Measurements from ENCODE around the gene MLXIP. TPM values are rescaled to one million over a fixed set of nuclear protein-coding genes. Genes with fewer than 3 reads are reported as not detected.

Gene MLXIP
- total and polyA plus RNA-seq, 8 donors, result 48.1 to 98.7 (median 77.9) TPM

DNA sequence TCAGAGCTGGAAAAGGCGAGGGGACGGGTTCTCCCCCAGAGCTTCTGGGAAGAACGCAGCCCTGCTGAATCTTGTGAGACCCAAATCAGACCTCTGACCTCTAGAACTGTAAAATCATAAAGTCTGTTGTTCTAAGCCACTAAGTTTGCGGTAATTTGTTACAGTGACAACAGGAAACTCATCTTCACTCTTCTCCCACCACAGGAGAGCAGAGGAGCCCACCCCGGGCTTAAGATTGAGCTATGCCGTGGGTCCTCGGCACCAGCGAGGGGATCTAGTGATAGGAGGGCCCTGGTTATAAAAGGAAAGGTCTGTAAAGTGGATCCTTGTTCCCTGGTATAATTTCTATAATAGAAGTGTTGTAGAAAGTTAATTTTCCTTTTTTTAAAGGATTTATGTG is 7.6 kb downstream of the MLXIP start:
- no peaks in the 10 kb centered on the region for H3K27me3 ChIP-seq
- H3K4me3 ChIP-seq, result no peak overlapping the region
- H3K4me1 ChIP-seq, result peaks cover 28 to 82% of the 10 kb centered on the region in 2 donors
- H3K9me3 ChIP-seq, result no peaks in the 10 kb centered on the region
- intact Hi-C loops (cut with DNase I), result no loop called here
- no peak for DNase-seq
- TF ChIP-seq CTCF (IDR thresholded peaks at IDR 0.05), result no peak
- no peak overlapping the region for H3K27ac ChIP-seq
- no peak for ATAC-seq
- H3K36me3 ChIP-seq, result peaks cover 0 to 41% of the 10 kb centered on the region in 2 donors

DNA sequence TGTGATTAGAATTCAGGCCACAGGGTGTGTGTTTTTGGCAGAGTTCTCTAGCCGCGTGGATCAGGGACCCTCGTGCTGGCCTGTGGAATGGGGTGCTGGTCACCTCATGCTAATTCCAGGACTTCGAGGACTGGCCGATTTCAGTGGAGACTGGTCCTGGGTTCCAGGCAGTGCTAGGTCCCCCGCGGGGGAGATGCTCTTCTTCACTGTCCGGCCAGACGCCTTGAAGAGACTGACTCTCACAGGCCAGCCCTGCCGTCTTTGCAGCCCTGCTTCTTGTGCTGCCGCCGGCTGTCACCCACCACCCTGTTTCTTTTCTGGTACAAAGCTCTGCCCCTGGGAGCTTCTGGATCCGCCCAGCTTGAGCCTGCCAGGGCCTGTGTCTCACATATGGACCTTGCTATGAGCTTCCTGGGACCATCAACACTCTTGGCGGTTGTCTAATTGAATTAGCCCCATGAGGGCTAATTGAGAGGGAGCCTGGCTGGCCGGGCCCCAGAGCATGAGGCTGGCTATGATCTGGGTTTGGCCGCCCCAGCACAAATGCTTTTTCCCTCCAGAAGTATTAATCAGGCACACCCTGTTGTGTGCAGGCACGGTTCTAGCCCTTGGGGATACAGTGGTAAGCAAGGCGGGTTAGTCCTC is 8.2 kb downstream of the MLXIP start:
- ATAC-seq, result no peak

DNA sequence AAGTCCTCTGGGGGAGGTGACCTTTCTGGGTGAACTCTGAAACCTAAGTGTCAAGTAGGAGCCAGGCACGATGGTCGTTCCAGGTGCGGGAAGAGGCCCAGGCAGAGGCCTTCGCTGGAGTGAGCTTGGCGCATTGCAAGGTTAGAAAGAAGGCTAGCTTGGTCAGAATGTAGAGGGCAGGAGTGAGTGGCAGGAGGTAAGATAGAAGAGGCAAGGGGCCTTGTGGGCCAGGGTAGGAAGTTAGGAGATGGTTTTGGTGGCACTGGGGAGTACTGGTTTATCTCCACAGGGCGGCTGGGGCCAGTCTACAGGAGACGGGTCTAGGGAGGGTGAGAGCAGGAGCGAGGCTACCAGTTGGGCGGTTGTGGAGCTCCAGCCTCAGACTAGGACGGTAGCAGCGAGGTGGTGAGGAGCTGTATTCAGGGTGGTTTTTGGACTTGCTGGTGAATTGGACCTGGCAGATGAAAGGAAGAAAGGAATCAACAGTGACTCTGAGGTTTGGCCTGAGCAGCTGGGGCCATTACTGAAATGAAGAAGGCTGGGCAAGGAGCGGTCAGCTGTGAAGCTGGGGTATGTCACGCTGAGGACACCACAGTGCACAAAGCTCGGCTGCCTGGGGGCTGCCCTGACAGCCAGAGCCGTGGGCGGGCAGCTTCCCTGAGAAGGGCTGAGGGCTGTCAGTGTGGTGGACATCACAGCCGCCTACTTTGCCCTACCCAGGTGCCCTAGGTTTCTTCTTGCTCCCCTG is 9.0 kb downstream of the MLXIP start:
- Histone ChIP-seq H3K27ac (no peak overlapping the region), H3K9me3 (no peaks in the 10 kb centered on the region), H3K4me3 (no peak overlapping the region), H3K4me1 (peaks cover 13 to 82% of the 10 kb centered on the region in 2 donors), H3K27me3 (no peaks in the 10 kb centered on the region), H3K36me3 (peaks cover 0 to 41% of the 10 kb centered on the region in 2 donors)
- DNase-seq, result no peak
- intact Hi-C loops (cut with DNase I), result no loop called here
- ATAC-seq, result no peak
- TF ChIP-seq CTCF (IDR thresholded peaks at IDR 0.05), result no peak

More for the DNA sequence above, 8.2 kb downstream of the MLXIP start:
- H3K27me3 ChIP-seq, result no peaks in the 10 kb centered on the region
- no peak overlapping the region for H3K4me3 ChIP-seq
- H3K27ac ChIP-seq, result no peak overlapping the region
- no peak for TF ChIP-seq CTCF (IDR thresholded peaks at IDR 0.05)
- intact Hi-C loops (cut with DNase I), result no loop called here
- peak in 1 of 4 donors; percentile 47 for DNase-seq
- H3K4me1 ChIP-seq, result peaks cover 22 to 82% of the 10 kb centered on the region in 2 donors
- no peaks in the 10 kb centered on the region for H3K9me3 ChIP-seq
- H3K36me3 ChIP-seq, result peaks cover 0 to 41% of the 10 kb centered on the region in 2 donors

- Histone ChIP-seq H3K4me3 (no peak overlapping the region), H3K4me1 (peaks cover 11 to 76% of the 10 kb centered on the region in 2 donors), H3K36me3 (peaks cover 0 to 41% of the 10 kb centered on the region in 2 donors), H3K9me3 (no peaks in the 10 kb centered on the region), H3K27me3 (no peaks in the 10 kb centered on the region), H3K27ac (peak overlapping the region in 1 of 2 donors; percentile 41)
- intact Hi-C loops (cut with DNase I), result no loop called here
- TF ChIP-seq CTCF (IDR thresholded peaks at IDR 0.05), result no peak
- DNase-seq (no peak), ATAC-seq (no peak)
Measured at GRCh38 chr12:122088179-122088810, 9.7 kb downstream of the MLXIP start.

- H3K27me3 ChIP-seq, result no peaks in the 10 kb centered on the region
- ATAC-seq, result no peak
- H3K36me3 ChIP-seq, result peaks cover 0 to 37% of the 10 kb centered on the region in 2 donors
- no peak for TF ChIP-seq CTCF (IDR thresholded peaks at IDR 0.05)
- no peaks in the 10 kb centered on the region for H3K9me3 ChIP-seq
- intact Hi-C loops (cut with DNase I), result no loop called here
- DNase-seq, result no peak
- H3K4me1 ChIP-seq, result peaks cover 11 to 70% of the 10 kb centered on the region in 2 donors
- peak overlapping the region in 1 of 2 donors; percentile 41 for H3K27ac ChIP-seq
- H3K4me3 ChIP-seq, result no peak overlapping the region
Measured at GRCh38 chr12:122089077-122089476, 10.5 kb downstream of the MLXIP start.

All from left lung (tissue), 10 donors.